Dedifferentiated amniotic fluid mesenchymal stem cell (primary cell): ENCODE measurements around the gene IKZF1.

Experiments
- DNase-seq: peaks from one replicate; pipeline ENCODE4 v3.0.0-alpha.2; 2016; ENCODE audit errors: extremely low spot score

The IKZF1 gene

GRCh38 chr7:50376056-50376820 lies 71.7 kb downstream of the IKZF1 start:
- no peak for DNase-seq

GRCh38 chr7:50377356-50377755 lies 72.8 kb downstream of the IKZF1 start:
- DNase-seq: no peak

DNA sequence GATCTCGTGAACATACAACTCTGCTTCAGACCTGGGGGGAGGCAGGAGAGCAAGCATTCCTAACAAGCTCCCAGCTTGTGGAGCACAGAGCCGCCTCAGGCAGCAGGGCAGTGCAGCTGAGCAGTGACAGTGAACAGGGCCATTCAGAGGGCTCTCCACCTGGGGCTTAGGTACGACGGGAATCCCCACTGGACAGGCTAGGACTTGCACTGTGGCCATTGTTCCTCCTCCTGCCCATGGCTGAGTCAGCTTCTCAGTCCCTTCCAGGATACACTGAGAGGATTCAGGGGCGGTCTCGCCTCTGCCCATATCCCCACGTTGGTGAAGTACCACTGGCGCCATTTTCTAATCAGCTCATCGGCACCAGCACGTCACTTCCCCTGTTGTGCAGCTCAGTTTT lies 74.6 kb downstream of the IKZF1 start:
- no peak for DNase-seq

DNA sequence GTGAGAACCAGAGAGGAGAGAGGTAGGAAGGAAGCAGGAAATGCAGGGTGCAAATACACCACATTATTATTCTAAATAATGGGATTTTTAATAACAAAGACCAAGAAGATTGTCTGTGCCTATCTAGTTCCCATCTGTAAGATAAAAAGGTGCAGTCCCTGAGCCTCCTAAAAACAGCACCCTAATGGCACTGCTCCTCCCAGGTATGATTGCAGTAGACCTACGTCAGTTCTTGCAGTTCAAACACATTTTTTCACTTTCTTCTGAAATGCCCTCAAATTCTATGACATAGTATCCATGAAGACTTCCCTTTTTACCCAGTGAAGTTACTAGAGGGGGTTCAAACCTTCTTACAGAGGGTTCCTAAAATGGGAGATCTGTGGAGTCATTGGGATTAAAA lies 75.0 kb downstream of the IKZF1 start:
- no peak for DNase-seq

GRCh38 chr7:50382455-50382854 lies 77.9 kb downstream of the IKZF1 start:
- no peak for DNase-seq

DNA sequence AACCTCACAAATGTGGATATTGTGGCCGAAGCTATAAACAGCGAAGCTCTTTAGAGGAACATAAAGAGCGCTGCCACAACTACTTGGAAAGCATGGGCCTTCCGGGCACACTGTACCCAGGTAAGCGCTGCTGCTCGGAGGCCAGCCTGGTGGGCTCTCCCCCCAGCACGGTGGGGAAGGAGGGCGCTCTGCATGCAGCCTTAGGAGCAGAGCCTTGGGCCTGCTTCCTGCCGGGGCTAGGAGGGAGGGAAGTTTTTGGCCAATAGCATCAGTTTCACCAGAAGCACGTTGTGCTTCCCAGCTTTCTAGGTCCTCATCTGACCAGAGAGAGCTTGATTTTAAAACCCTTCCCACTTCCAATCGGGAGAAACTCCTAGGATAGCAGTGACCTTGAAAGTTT lies 82.8 kb downstream of the IKZF1 start:
- no peak for DNase-seq

GRCh38 chr7:50389961-50390360 lies 85.4 kb downstream of the IKZF1 start:
- DNase-seq: no peak

- no peak for DNase-seq
Measured at GRCh38 chr7:50391386-50391785, 86.9 kb downstream of the IKZF1 start.

GRCh38 chr7:50393076-50393475 lies 88.6 kb downstream of the IKZF1 start:
- DNase-seq: no peak

GRCh38 chr7:50393547-50394252 lies 89.2 kb downstream of the IKZF1 start:
- DNase-seq: no peak

GRCh38 chr7:50394315-50394714 lies 89.8 kb downstream of the IKZF1 start:
- DNase-seq: no peak

GRCh38 chr7:50396856-50397255 lies 92.3 kb downstream of the IKZF1 start:
- no peak for DNase-seq

GRCh38 chr7:50397320-50397970 lies 92.9 kb downstream of the IKZF1 start:
- no peak for DNase-seq

DNA sequence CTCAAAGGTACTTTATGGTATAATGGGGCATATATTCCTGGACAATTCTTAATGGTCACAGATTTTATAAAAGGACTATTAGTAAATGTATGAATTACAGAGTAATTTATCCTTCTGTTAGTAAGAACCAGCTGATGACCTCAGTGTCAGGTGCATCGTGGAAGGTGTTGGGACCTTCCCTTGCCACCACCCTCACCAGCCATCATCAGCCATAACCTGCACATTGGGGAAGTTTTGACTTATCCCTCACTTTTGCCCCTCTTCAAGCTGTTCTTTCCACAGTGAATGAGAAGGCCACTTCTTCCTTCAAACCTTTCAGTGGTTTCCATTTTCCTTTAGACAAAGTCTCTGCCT lies 93.4 kb downstream of the IKZF1 start:
- no peak for DNase-seq

- no peak for DNase-seq
Measured at GRCh38 chr7:50399206-50399605, 94.7 kb downstream of the IKZF1 start.

GRCh38 chr7:50399635-50400034 lies 95.1 kb downstream of the IKZF1 start:
- DNase-seq: no peak

DNA sequence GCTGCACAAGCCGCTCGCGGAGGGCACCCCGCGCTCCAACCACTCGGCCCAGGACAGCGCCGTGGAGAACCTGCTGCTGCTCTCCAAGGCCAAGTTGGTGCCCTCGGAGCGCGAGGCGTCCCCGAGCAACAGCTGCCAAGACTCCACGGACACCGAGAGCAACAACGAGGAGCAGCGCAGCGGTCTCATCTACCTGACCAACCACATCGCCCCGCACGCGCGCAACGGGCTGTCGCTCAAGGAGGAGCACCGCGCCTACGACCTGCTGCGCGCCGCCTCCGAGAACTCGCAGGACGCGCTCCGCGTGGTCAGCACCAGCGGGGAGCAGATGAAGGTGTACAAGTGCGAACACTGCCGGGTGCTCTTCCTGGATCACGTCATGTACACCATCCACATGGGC lies 95.6 kb downstream of the IKZF1 start:
- DNase-seq: no peak

DNA sequence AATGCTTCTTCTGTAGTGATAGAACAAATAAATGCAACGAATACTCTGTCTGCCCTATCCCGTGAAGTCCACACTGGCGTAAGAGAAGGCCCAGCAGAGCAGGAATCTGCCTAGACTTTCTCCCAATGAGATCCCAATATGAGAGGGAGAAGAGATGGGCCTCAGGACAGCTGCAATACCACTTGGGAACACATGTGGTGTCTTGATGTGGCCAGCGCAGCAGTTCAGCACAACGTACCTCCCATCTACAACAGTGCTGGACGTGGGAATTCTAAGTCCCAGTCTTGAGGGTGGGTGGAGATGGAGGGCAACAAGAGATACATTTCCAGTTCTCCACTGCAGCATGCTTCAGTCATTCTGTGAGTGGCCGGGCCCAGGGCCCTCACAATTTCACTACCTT lies 99.9 kb downstream of the IKZF1 start:
- DNase-seq: no peak

- no peak for DNase-seq
Measured at GRCh38 chr7:50405221-50405620, 100.7 kb downstream of the IKZF1 start.

- no peak for DNase-seq
Measured at GRCh38 chr7:50406935-50407334, 102.4 kb downstream of the IKZF1 start.

GRCh38 chr7:50409856-50410745 lies 105.6 kb downstream of the IKZF1 start:
- no peak for DNase-seq

GRCh38 chr7:50411332-50411731 lies 106.8 kb downstream of the IKZF1 start:
- no peak for DNase-seq
